Neutrophil (primary cell): Measurements from ENCODE around the gene KRT75.

Experiments
- H3K27ac ChIP-seq: fragments of 200-600 bp; sonication (generic); 2 replicates; pipeline ENCODE4 v1.5.1; 2016; ENCODE audit warnings: mild to moderate bottlenecking, moderate library complexity
- H3K27me3 ChIP-seq: fragments of 200-600 bp; sonication (generic); 2 replicates; pipeline ENCODE4 v1.6.0; 2016; ENCODE audit warnings: mild to moderate bottlenecking
- H3K36me3 ChIP-seq: fragments of 200-600 bp; sonication (generic); 2 replicates; pipeline ENCODE4 v1.5.1; 2017
- H3K4me1 ChIP-seq, 2 experiments: fragments of 200-600 bp in 1 of 2; sonication (generic) in 1 of 2; 1 replicate in 1 of 2; 2 replicates in 1 of 2; pipeline versions ENCODE4 v1.5.1 to v1.6.1; 2013 to 2016; ENCODE audit warnings: low read depth in 1 of 2, low read length in 1 of 2, mild to moderate bottlenecking in 1 of 2, moderate library complexity in 1 of 2; ENCODE audit not compliant: control insufficient read depth in 1 of 2, insufficient read depth in 1 of 2
- H3K4me3 ChIP-seq, 2 experiments: fragments of 200-600 bp in 1 of 2; sonication (generic) in 1 of 2; 1 replicate in 1 of 2; 2 replicates in 1 of 2; pipeline ENCODE4 v1.5.1; 2013 to 2016; ENCODE audit warnings: low read depth in 1 of 2, low read length in 1 of 2, mild to moderate bottlenecking in 1 of 2, moderate library complexity in 1 of 2
- H3K9me3 ChIP-seq: fragments of 200-600 bp; sonication (generic); 2 replicates; pipeline ENCODE4 v1.5.1; 2016
- TF ChIP-seq, protein P1 (sequence below): fragments of 200-600 bp; sonication (generic); IDR thresholded peaks from 2 replicates; pipeline ENCODE4 v1.5.1; 2016; ENCODE audit warnings: antibody characterized with exemption

The KRT75 gene

DNA sequence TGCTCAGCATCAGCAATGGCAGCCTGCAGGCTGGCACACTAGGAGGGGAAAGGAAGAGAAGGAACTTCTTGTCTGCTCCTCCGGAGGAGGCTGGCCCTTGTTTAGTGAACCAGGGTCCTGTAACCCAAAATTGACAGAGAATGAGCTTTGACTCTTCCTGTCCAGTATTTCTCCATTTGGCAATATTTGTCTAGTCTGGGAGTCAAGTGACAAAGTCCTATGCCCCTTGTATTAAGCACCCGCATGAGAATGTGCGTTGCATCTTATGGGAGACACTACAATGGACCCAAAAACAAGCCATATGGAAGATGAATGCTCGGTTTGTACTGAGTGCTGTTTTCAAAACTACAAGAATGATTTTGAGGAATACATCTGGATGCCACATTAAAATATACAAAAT is 35.7 kb upstream of the KRT75 start:
- H3K4me3 ChIP-seq: no peak overlapping the region
- H3K9me3 ChIP-seq: no peaks in the 10 kb centered on the region
- H3K4me1 ChIP-seq: no peaks in the 10 kb centered on the region
- H3K36me3 ChIP-seq: no peaks in the 10 kb centered on the region
- H3K27ac ChIP-seq: no peak overlapping the region
- H3K27me3 ChIP-seq: peaks cover 22% of the 10 kb centered on the region
- TF ChIP-seq, protein P1, sequence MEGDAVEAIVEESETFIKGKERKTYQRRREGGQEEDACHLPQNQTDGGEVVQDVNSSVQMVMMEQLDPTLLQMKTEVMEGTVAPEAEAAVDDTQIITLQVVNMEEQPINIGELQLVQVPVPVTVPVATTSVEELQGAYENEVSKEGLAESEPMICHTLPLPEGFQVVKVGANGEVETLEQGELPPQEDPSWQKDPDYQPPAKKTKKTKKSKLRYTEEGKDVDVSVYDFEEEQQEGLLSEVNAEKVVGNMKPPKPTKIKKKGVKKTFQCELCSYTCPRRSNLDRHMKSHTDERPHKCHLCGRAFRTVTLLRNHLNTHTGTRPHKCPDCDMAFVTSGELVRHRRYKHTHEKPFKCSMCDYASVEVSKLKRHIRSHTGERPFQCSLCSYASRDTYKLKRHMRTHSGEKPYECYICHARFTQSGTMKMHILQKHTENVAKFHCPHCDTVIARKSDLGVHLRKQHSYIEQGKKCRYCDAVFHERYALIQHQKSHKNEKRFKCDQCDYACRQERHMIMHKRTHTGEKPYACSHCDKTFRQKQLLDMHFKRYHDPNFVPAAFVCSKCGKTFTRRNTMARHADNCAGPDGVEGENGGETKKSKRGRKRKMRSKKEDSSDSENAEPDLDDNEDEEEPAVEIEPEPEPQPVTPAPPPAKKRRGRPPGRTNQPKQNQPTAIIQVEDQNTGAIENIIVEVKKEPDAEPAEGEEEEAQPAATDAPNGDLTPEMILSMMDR: no peak

DNA sequence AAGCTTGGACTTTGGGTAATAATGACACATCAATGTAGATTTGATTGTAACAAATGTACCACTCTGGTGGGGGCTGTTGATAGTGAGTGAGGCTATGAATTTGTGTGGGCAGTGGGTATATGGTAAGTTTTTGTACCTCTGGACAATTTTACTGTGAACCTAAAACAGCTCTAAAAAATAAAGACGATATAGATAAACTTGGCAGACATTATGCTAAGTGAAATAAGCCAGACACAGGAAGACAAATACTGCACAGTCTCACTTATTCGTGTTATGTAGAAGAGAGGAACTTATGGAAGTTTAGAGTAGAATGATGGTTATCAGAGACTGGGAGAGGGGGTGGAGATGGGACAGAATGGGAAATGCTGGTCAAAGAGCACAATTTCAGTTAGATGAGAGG is 30.7 kb upstream of the KRT75 start:
- no peaks in the 10 kb centered on the region for H3K36me3 ChIP-seq
- H3K27me3 ChIP-seq: peaks cover 59% of the 10 kb centered on the region
- TF ChIP-seq, protein P1: no peak
- H3K9me3 ChIP-seq: no peaks in the 10 kb centered on the region
- H3K4me3 ChIP-seq: no peak overlapping the region
- H3K27ac ChIP-seq: no peak overlapping the region
- H3K4me1 ChIP-seq: no peaks in the 10 kb centered on the region

DNA sequence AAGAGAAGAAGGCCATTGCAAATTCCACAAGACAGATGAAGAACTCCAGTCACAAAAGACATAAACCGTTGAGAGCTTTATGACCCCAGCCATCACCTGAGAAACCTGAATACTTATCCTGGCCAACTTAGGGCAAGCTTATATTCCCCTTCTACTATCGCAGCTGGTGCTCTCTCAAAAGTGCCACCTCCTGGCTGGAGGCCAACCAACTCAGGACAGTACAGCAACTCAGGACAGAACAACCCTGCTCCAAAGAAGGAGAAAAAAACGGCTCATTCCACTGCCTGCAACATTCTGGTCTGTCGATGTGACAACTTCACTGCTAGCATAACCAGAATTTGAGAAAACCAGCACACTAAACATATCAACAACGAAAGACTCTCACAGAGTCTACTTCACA is 27.5 kb upstream of the KRT75 start:
- H3K4me3 ChIP-seq: no peak overlapping the region
- peaks cover 47% of the 10 kb centered on the region for H3K27me3 ChIP-seq
- no peak overlapping the region for H3K27ac ChIP-seq
- no peaks in the 10 kb centered on the region for H3K9me3 ChIP-seq
- no peaks in the 10 kb centered on the region for H3K36me3 ChIP-seq
- no peaks in the 10 kb centered on the region for H3K4me1 ChIP-seq
- TF ChIP-seq, protein P1: no peak

DNA sequence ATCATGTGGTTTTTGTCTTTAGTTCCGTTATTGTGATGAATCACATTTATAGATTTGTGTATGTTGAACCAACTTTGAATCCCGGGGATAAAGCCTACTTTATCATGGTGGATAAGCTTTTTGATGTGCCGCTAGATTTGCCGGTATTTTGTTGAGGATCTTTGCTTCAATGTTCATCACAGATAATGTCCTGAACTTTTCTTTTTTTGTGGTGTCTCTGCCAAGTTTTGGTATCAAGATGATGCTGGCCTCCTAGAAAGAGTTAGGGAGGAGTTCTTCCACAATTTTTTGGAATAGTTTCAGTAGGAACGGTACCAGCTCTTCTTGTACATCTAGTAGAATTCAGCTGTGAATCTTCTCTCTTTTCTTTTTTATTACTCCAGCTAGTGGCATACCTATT is 24.7 kb upstream of the KRT75 start:
- Histone ChIP-seq H3K36me3 (no peaks in the 10 kb centered on the region), H3K4me3 (no peak overlapping the region), H3K27ac (no peak overlapping the region), H3K27me3 (peaks cover 33% of the 10 kb centered on the region), H3K9me3 (no peaks in the 10 kb centered on the region), H3K4me1 (no peaks in the 10 kb centered on the region)
- TF ChIP-seq, protein P1: no peak

DNA sequence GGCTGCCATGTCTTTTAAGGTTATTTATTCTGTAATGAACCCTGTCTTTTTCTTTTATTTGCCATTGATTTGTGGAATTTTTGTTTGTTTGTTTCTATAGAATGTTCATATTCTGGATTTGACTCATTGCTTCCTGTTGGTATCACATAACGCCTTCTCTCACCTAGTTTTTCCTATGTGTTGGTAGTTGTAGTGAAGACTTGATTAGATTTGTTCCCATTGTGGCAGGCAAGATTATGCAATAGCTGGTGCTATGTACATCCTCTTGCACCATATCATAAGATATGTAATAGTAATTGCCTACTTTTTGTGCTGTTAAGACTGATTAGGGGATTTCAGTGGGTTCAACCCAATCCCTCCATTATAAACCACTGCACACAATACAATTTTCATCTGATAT is 21.6 kb upstream of the KRT75 start:
- H3K36me3 ChIP-seq: no peaks in the 10 kb centered on the region
- no peak overlapping the region for H3K27ac ChIP-seq
- TF ChIP-seq, protein P1: no peak
- H3K4me1 ChIP-seq: no peaks in the 10 kb centered on the region
- H3K9me3 ChIP-seq: no peaks in the 10 kb centered on the region
- no peak overlapping the region for H3K4me3 ChIP-seq
- peaks cover 9% of the 10 kb centered on the region for H3K27me3 ChIP-seq
